HG03039 (cell line): ENCODE results near the gene UBE2E1.
"Not testable (repeated sequence)": the region's sequence is repeated elsewhere in the genome, so short reads cannot be mapped to it uniquely, and the experiment has no call there.

Experiments
- ATAC-seq: cut with Tn5 transposase; IDR thresholded peaks from one replicate; pipeline ENCODE4 v1.9.1; 2021; ENCODE audit warnings: mild to moderate bottlenecking, moderate library complexity; ENCODE audit not compliant: unreplicated experiment

Gene UBE2E1

GRCh38 chr3:23840521-23840920, 34.8 kb downstream of the UBE2E1 start:
- ATAC-seq: no peak

- no peak for ATAC-seq
Measured at GRCh38 chr3:23843869-23844268, 38.1 kb downstream of the UBE2E1 start.

- no peak for ATAC-seq
Measured at GRCh38 chr3:23845326-23846216, 39.8 kb downstream of the UBE2E1 start.

GRCh38 chr3:23849462-23849861, 43.7 kb downstream of the UBE2E1 start:
- not testable (repeated sequence) for ATAC-seq

- ATAC-seq: no peak
Measured at GRCh38 chr3:23856286-23856685, 50.5 kb downstream of the UBE2E1 start.

GRCh38 chr3:23859012-23859743, 53.4 kb downstream of the UBE2E1 start:
- no peak for ATAC-seq

GRCh38 chr3:23859839-23860382, 54.2 kb downstream of the UBE2E1 start:
- no peak for ATAC-seq

- no peak for ATAC-seq
Measured at GRCh38 chr3:23861689-23862088, 55.9 kb downstream of the UBE2E1 start.

GRCh38 chr3:23863060-23863459, 57.3 kb downstream of the UBE2E1 start:
- ATAC-seq: no peak

- ATAC-seq: no peak
Measured at GRCh38 chr3:23864931-23865330, 59.2 kb downstream of the UBE2E1 start.

GRCh38 chr3:23865595-23866396, 60.0 kb downstream of the UBE2E1 start:
- ATAC-seq: peak; percentile 82

GRCh38 chr3:23867400-23867799, 61.6 kb downstream of the UBE2E1 start:
- ATAC-seq: no peak

GRCh38 chr3:23867838-23868237, 62.1 kb downstream of the UBE2E1 start:
- no peak for ATAC-seq

GRCh38 chr3:23869977-23870662, 64.4 kb downstream of the UBE2E1 start:
- no peak for ATAC-seq

- not testable (repeated sequence) for ATAC-seq
Measured at GRCh38 chr3:23870663-23871043, 64.9 kb downstream of the UBE2E1 start.

GRCh38 chr3:23871361-23871760, 65.6 kb downstream of the UBE2E1 start:
- not testable (repeated sequence) for ATAC-seq

- no peak for ATAC-seq
Measured at GRCh38 chr3:23872330-23872729, 66.6 kb downstream of the UBE2E1 start.

GRCh38 chr3:23873941-23874340, 68.2 kb downstream of the UBE2E1 start:
- no peak for ATAC-seq

GRCh38 chr3:23874359-23875112, 68.8 kb downstream of the UBE2E1 start:
- no peak for ATAC-seq
